ENCODE results near the gene GLCCI1.
A peak's percentile ranks its signal among the peaks of the same experiment; 100 is the strongest.
"Not testable (repeated sequence)": the region's sequence is repeated elsewhere in the genome, so short reads cannot be mapped to it uniquely, and the experiment has no call there.

GLCCI1 gene

GRCh38 chr7:7992506-7992905 is 23.9 kb downstream of the GLCCI1 start:
- Mint-ChIP-seq H3K27ac (no peak overlapping the region), H3K4me1 (ENCODE audit: low read depth) (peaks cover 53% of the 10 kb centered on the region), H3K36me3 (ENCODE audit: low read depth) (peaks cover 24% of the 10 kb centered on the region)

DNA sequence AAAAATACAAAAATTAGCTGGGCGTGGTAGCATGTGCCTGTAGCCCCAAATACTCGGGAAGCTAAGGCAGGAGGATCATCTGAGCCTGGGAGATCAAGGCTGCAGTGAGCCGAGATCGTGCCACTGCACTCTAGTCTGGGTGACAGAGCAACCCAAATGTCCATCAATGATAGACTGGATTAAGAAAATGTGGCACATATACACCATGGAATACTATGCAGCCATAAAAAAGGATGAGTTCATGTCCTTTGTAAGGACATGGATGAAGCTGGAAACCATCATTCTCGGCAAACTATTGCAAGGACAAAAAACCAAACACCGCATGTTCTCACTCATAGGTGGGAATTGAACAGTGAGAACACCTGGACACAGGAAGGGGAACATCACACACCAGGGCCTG is 26.8 kb downstream of the GLCCI1 start:
- H3K27me3 Mint-ChIP-seq, H3K9me3 Mint-ChIP-seq, H3K4me3 Mint-ChIP-seq, H3K27ac Mint-ChIP-seq: not testable (repeated sequence)
- Mint-ChIP-seq H3K36me3 (ENCODE audit: low read depth) (peaks cover 24% of the 10 kb centered on the region), H3K4me1 (ENCODE audit: low read depth) (peaks cover 29% of the 10 kb centered on the region)

More at GRCh38 chr7:7992506-7992905, 23.9 kb downstream of the GLCCI1 start:
- Mint-ChIP-seq H3K27me3 (no peaks in the 10 kb centered on the region), H3K4me3 (no peak overlapping the region), H3K9me3 (peaks cover 9% of the 10 kb centered on the region)

DNA sequence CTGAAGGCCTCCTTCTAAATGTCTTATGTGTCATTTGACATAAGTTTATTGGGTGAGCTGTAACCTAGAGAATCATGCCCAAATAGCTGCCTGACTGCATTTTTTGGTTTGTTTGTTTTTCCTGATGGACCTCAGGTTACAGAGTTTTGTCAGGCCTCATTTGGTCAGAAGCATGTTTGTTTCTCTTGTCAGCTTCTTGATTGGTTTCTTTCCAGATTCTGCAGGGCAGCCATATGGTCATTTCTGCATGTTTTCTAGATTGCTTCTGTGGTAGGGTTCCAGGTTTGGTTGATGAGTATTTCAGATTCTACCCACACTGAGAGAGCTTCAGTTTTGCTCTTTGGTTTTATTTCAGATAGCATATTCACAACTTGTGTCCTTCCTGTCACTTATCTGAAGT is 28.0 kb downstream of the GLCCI1 start:
- Mint-ChIP-seq H3K4me3 (no peak overlapping the region), H3K27ac (no peak overlapping the region), H3K27me3 (no peaks in the 10 kb centered on the region), H3K9me3 (peaks cover 9% of the 10 kb centered on the region), H3K4me1 (ENCODE audit: low read depth) (peaks cover 23% of the 10 kb centered on the region), H3K36me3 (ENCODE audit: low read depth) (peaks cover 32% of the 10 kb centered on the region)

GRCh38 chr7:8000315-8000941 is 31.8 kb downstream of the GLCCI1 start:
- H3K27ac Mint-ChIP-seq = no peak overlapping the region
- H3K9me3 Mint-ChIP-seq = no peaks in the 10 kb centered on the region
- peaks cover 27% of the 10 kb centered on the region for H3K4me1 Mint-ChIP-seq (ENCODE audit: low read depth)
- no peak overlapping the region for H3K4me3 Mint-ChIP-seq
- H3K36me3 Mint-ChIP-seq (ENCODE audit: low read depth) = peaks cover 32% of the 10 kb centered on the region
- H3K27me3 Mint-ChIP-seq = no peaks in the 10 kb centered on the region

GRCh38 chr7:8003077-8003476 is 34.5 kb downstream of the GLCCI1 start:
- H3K27ac Mint-ChIP-seq = no peak overlapping the region
- H3K4me1 Mint-ChIP-seq (ENCODE audit: low read depth) = peaks cover 15% of the 10 kb centered on the region
- H3K27me3 Mint-ChIP-seq = no peaks in the 10 kb centered on the region
- H3K9me3 Mint-ChIP-seq = no peaks in the 10 kb centered on the region
- H3K4me3 Mint-ChIP-seq = no peak overlapping the region
- H3K36me3 Mint-ChIP-seq (ENCODE audit: low read depth) = peaks cover 48% of the 10 kb centered on the region

DNA sequence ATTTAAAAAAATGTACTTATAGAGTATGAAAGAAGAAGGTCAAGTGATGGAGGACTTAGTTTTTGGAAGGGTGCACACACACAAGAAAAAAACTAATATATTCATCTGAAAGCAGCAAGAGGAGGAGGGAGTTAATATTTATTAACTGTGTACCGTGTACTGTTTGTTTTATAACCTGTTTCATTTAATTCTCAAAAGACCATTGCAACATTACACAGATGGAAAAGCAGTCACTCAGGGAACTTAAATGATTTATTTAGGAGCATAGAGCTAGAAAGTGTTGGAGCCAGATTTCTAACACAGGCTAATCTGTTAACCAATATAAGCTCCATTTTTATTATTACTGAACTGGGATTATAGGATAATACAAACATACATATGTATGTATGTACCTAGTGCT is 36.7 kb downstream of the GLCCI1 start:
- H3K27ac Mint-ChIP-seq = no peak overlapping the region
- no peaks in the 10 kb centered on the region for H3K9me3 Mint-ChIP-seq
- H3K36me3 Mint-ChIP-seq (ENCODE audit: low read depth) = peaks cover 48% of the 10 kb centered on the region
- no peak overlapping the region for H3K4me3 Mint-ChIP-seq
- no peaks in the 10 kb centered on the region for H3K27me3 Mint-ChIP-seq
- H3K4me1 Mint-ChIP-seq (ENCODE audit: low read depth) = peaks cover 11% of the 10 kb centered on the region

- H3K36me3 Mint-ChIP-seq (ENCODE audit: low read depth) = peaks cover 7% of the 10 kb centered on the region
- H3K4me3 Mint-ChIP-seq = peak overlapping the region; percentile 24
- peaks cover 40% of the 10 kb centered on the region for H3K4me1 Mint-ChIP-seq (ENCODE audit: low read depth)
- H3K27me3 Mint-ChIP-seq = no peaks in the 10 kb centered on the region
- no peaks in the 10 kb centered on the region for H3K9me3 Mint-ChIP-seq
- peak overlapping the region; percentile 78 for H3K27ac Mint-ChIP-seq
Observed at GRCh38 chr7:8014399-8014798, 45.8 kb downstream of the GLCCI1 start.

GRCh38 chr7:8015100-8015745 is 46.6 kb downstream of the GLCCI1 start:
- Mint-ChIP-seq H3K36me3 (ENCODE audit: low read depth) (peaks cover 7% of the 10 kb centered on the region), H3K4me3 (peak overlapping the region; percentile 33), H3K27me3 (no peaks in the 10 kb centered on the region), H3K4me1 (ENCODE audit: low read depth) (peaks cover 40% of the 10 kb centered on the region), H3K9me3 (no peaks in the 10 kb centered on the region), H3K27ac (peak overlapping the region; percentile 59)

GRCh38 chr7:8015746-8016120 is 47.1 kb downstream of the GLCCI1 start:
- H3K4me3 Mint-ChIP-seq = peak overlapping the region; percentile 9
- H3K27ac Mint-ChIP-seq = peak overlapping the region; percentile 68
- H3K4me1 Mint-ChIP-seq (ENCODE audit: low read depth) = peaks cover 40% of the 10 kb centered on the region
- H3K9me3 Mint-ChIP-seq = no peaks in the 10 kb centered on the region
- peaks cover 7% of the 10 kb centered on the region for H3K36me3 Mint-ChIP-seq (ENCODE audit: low read depth)
- no peaks in the 10 kb centered on the region for H3K27me3 Mint-ChIP-seq

- no peak overlapping the region for H3K27ac Mint-ChIP-seq
- no peaks in the 10 kb centered on the region for H3K27me3 Mint-ChIP-seq
Observed at GRCh38 chr7:8017423-8017822, 48.8 kb downstream of the GLCCI1 start.

DNA sequence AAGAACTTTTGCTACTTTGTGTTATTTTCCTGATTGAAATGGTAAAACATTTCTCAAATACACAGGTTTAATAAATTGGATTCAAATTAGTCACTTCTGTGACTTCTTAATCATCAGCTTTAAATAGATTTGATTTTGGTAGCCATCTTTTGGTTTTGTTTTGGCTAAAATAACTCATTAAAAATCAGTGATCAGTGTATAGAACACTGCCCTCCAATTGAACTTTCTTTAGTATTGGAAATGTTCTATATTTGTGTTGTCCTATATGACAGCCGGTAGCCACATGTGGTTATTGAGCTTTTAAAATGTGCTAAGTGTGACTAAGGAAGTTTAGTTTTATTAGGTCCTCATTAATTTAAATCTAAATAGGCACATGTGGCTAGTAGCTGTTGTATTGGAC is 50.4 kb downstream of the GLCCI1 start:
- Mint-ChIP-seq H3K36me3 (ENCODE audit: low read depth) (peaks cover 17% of the 10 kb centered on the region), H3K9me3 (no peaks in the 10 kb centered on the region), H3K27me3 (no peaks in the 10 kb centered on the region), H3K4me3 (no peak overlapping the region), H3K4me1 (ENCODE audit: low read depth) (peaks cover 40% of the 10 kb centered on the region), H3K27ac (no peak overlapping the region)

More at GRCh38 chr7:8017423-8017822, 48.8 kb downstream of the GLCCI1 start:
- peaks cover 8% of the 10 kb centered on the region for H3K36me3 Mint-ChIP-seq (ENCODE audit: low read depth)
- H3K9me3 Mint-ChIP-seq = no peaks in the 10 kb centered on the region
- no peak overlapping the region for H3K4me3 Mint-ChIP-seq
- peaks cover 40% of the 10 kb centered on the region for H3K4me1 Mint-ChIP-seq (ENCODE audit: low read depth)

DNA sequence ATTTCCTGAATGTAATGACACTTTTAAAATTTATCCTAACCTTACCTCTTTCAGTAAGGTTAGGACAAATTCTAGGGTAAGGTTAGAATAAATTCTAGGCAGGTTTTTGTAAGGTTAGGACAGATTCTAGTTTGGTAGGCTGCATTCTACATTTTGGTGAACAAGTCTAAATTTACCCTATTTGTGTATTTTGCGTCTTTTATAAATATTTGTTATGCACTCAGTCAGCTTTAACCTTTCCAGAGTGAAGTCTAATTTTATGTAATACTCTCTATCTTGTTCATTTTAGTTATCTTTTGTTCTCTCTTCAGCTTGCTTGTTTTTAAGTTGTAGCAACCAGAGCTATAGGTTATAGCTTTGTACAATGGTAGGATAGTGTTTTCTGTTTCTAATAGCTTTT is 54.0 kb downstream of the GLCCI1 start:
- no peak overlapping the region for H3K27ac Mint-ChIP-seq

DNA sequence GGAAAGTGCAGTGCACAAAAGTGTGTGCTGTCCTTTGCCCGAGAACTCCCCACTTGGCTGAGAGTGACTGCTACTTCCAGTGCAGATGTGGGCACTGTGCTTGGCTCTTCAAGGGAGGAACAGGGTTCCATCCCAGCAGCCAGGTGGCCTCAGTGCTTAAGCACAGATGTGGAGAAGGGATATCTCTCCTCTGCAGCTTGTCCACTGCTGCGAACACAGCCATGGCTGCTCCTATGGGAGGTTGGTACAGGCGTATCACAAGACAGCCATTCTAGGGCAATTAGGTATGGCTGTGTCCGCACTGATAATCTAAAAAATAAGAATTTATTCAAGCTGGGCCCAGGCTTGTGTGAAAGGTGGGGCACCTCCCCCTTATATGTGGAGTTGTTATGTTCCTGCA is 66.6 kb downstream of the GLCCI1 start:
- Mint-ChIP-seq H3K9me3 (no peaks in the 10 kb centered on the region), H3K27ac (no peak overlapping the region)

More for the DNA sequence above, 54.0 kb downstream of the GLCCI1 start:
- Mint-ChIP-seq H3K9me3 (peaks cover 23% of the 10 kb centered on the region), H3K4me1 (ENCODE audit: low read depth) (peaks cover 10% of the 10 kb centered on the region), H3K27me3 (no peaks in the 10 kb centered on the region), H3K4me3 (no peak overlapping the region), H3K36me3 (ENCODE audit: low read depth) (peaks cover 43% of the 10 kb centered on the region)

GRCh38 chr7:8035647-8036518 is 67.3 kb downstream of the GLCCI1 start:
- no peak overlapping the region for H3K4me3 Mint-ChIP-seq
- H3K27ac Mint-ChIP-seq = no peak overlapping the region
- H3K36me3 Mint-ChIP-seq (ENCODE audit: low read depth) = peaks cover 22% of the 10 kb centered on the region
- H3K27me3 Mint-ChIP-seq = no peaks in the 10 kb centered on the region
- no peaks in the 10 kb centered on the region for H3K9me3 Mint-ChIP-seq
- peaks cover 18% of the 10 kb centered on the region for H3K4me1 Mint-ChIP-seq (ENCODE audit: low read depth)

More for the DNA sequence above, 66.6 kb downstream of the GLCCI1 start:
- Mint-ChIP-seq H3K4me3 (no peak overlapping the region), H3K4me1 (ENCODE audit: low read depth) (peaks cover 12% of the 10 kb centered on the region), H3K36me3 (ENCODE audit: low read depth) (peaks cover 19% of the 10 kb centered on the region), H3K27me3 (no peaks in the 10 kb centered on the region)

DNA sequence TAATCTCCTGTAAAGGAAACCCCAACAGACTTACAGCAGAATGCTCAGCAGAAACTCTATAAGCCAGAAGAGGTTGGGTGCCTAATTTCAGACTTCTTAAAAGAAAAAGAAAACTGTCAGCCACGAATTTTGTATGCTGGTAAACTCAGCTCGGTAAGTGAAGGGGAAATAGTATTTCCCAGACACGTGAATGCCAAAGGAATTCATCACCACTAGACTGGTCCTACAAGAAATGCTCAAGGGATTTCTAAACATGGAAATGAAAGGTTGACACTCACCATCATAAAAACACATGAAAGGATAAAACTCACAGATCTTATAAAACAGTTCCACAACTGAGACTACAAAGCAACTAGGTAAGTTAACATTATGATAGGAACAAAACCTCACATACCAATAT is 68.6 kb downstream of the GLCCI1 start:
- H3K4me3 Mint-ChIP-seq = no peak overlapping the region
- no peaks in the 10 kb centered on the region for H3K27me3 Mint-ChIP-seq
- H3K36me3 Mint-ChIP-seq (ENCODE audit: low read depth) = peaks cover 21% of the 10 kb centered on the region
- no peaks in the 10 kb centered on the region for H3K9me3 Mint-ChIP-seq
- H3K4me1 Mint-ChIP-seq (ENCODE audit: low read depth) = peaks cover 20% of the 10 kb centered on the region
- H3K27ac Mint-ChIP-seq = no peak overlapping the region
